Measurements from ENCODE around the gene NES.

The NES gene

DNA sequence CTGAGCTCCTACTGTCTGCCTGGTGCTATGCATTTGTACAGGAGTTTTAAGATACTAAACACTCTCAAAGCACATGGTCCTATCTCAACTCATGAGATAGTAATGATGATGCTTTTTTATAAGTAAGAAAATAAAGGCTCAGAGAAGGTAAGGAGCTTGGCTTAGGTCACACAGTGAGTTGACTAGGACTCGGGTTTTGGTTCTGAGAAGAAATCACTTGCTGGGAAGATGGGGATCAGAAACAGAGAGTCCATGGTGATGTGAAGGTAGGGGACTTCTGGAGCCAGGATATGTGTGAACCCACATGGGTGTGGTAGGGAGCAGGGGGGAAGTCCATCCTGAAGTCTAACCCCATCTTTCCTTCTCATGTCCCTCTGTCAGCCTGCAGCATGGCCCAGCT lies 31.5 kb downstream of the NES start:
- Histone ChIP-seq H2AFZ (ENCODE audit: insufficient read depth, low read length, poor library complexity) (no peak overlapping the region), H3K4ac (ENCODE audit: low read depth, low read length) (no peak overlapping the region), H3K79me1 (ENCODE audit: low read length) (no peaks in the 10 kb centered on the region), H2BK120ac (ENCODE audit: insufficient read depth, low read length, poor library complexity) (no peak overlapping the region), H2AK5ac (ENCODE audit: low read length) (no peak overlapping the region), H2BK5ac (ENCODE audit: low read depth, low read length, poor library complexity) (no peak overlapping the region), H3K4me2 (ENCODE audit: low read length) (no peak overlapping the region), H3K4me1 (ENCODE audit: control insufficient read depth in 1 of 2, insufficient read depth in 2 of 2, low read length in 2 of 2) (peaks cover 5 to 7% of the 10 kb centered on the region in 2 experiments), H3K27me3 (ENCODE audit: insufficient read depth, low read length) (peaks cover 61% of the 10 kb centered on the region), H3K14ac (ENCODE audit: low read length) (no peak overlapping the region), H3K79me2 (ENCODE audit: control insufficient read depth, insufficient read depth, low read length, poor library complexity) (no peaks in the 10 kb centered on the region), H4K8ac (ENCODE audit: low read depth, low read length) (no peak overlapping the region), H3K4me3 (ENCODE audit: low read depth, low read length) (no peak overlapping the region), H3K23ac (ENCODE audit: low read length) (no peak overlapping the region), H3K27ac (ENCODE audit: low read depth, low read length) (no peak overlapping the region), H2BK12ac (ENCODE audit: low read length) (no peak overlapping the region), H4K12ac (ENCODE audit: low read depth, low read length) (no peak overlapping the region), H3K36me3 (ENCODE audit: control insufficient read depth in 1 of 2, insufficient read depth in 2 of 2, low read length in 2 of 2) (no peaks in the 10 kb centered on the region), H3K9me3 (ENCODE audit: insufficient read depth, low read depth, low read length) (peaks cover 15% of the 10 kb centered on the region), H3K9ac (ENCODE audit: low read length) (no peak overlapping the region), H3K18ac (ENCODE audit: low read length) (no peak overlapping the region), H4K91ac (ENCODE audit: low read depth, low read length) (no peak overlapping the region)
- no peak for DNase-seq
- no CpG with 5 or more reads among the region's 1 CpG for WGBS (ENCODE audit: extremely low coverage, insufficient coverage, insufficient read length)

DNA sequence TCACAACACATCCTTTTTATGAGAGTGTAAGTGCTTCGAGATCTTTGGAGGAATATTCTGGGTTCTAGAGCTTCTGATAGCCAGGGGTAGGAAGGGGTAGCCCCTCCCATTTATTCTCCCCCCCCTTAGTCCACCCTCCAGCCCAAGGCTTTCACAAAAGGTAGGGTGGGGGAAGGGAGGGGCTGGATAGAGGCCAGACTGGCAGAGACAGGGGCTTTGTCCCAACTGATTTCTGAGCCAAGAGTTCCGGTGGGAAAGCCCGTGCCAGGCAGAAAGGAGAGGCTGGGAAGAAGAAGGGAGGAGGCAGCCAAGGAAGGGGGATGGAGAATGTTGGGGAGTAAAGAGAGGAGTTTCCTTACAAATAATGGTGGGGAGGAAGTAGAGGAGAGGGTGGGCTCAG lies 32.2 kb downstream of the NES start:
- no peak overlapping the region for H3K18ac ChIP-seq (ENCODE audit: low read length)
- H2AK5ac ChIP-seq (ENCODE audit: low read length) = no peak overlapping the region
- H3K9ac ChIP-seq (ENCODE audit: low read length) = no peak overlapping the region
- no CpG with 5 or more reads among the region's 3 CpGs for WGBS (ENCODE audit: extremely low coverage, insufficient coverage, insufficient read length)
- peaks cover 62% of the 10 kb centered on the region for H3K27me3 ChIP-seq (ENCODE audit: insufficient read depth, low read length)
- no peak overlapping the region for H2BK120ac ChIP-seq (ENCODE audit: insufficient read depth, low read length, poor library complexity)
- peaks cover 5 to 7% of the 10 kb centered on the region in 2 experiments for H3K4me1 ChIP-seq (ENCODE audit: control insufficient read depth in 1 of 2, insufficient read depth in 2 of 2, low read length in 2 of 2)
- no peak overlapping the region for H3K4ac ChIP-seq (ENCODE audit: low read depth, low read length)
- H3K14ac ChIP-seq (ENCODE audit: low read length) = no peak overlapping the region
- no peak overlapping the region for H4K12ac ChIP-seq (ENCODE audit: low read depth, low read length)
- peaks cover 15% of the 10 kb centered on the region for H3K9me3 ChIP-seq (ENCODE audit: insufficient read depth, low read depth, low read length)
- no peak overlapping the region for H2BK5ac ChIP-seq (ENCODE audit: low read depth, low read length, poor library complexity)
- H3K27ac ChIP-seq (ENCODE audit: low read depth, low read length) = no peak overlapping the region
- H4K91ac ChIP-seq (ENCODE audit: low read depth, low read length) = no peak overlapping the region
- H3K4me2 ChIP-seq (ENCODE audit: low read length) = no peak overlapping the region
- no peak overlapping the region for H3K23ac ChIP-seq (ENCODE audit: low read length)
- H2BK12ac ChIP-seq (ENCODE audit: low read length) = no peak overlapping the region
- H3K79me1 ChIP-seq (ENCODE audit: low read length) = no peaks in the 10 kb centered on the region
- H3K4me3 ChIP-seq (ENCODE audit: low read depth, low read length) = no peak overlapping the region
- H3K36me3 ChIP-seq (ENCODE audit: control insufficient read depth in 1 of 2, insufficient read depth in 2 of 2, low read length in 2 of 2) = no peaks in the 10 kb centered on the region
- no peak overlapping the region for H2AFZ ChIP-seq (ENCODE audit: insufficient read depth, low read length, poor library complexity)
- DNase-seq = no peak
- no peak overlapping the region for H4K8ac ChIP-seq (ENCODE audit: low read depth, low read length)
- no peaks in the 10 kb centered on the region for H3K79me2 ChIP-seq (ENCODE audit: control insufficient read depth, insufficient read depth, low read length, poor library complexity)

- Histone ChIP-seq H3K4me1 (ENCODE audit: control insufficient read depth in 1 of 2, insufficient read depth in 2 of 2, low read length in 2 of 2) (peaks cover 8 to 11% of the 10 kb centered on the region in 2 experiments), H3K14ac (ENCODE audit: low read length) (no peak overlapping the region), H3K79me1 (ENCODE audit: low read length) (no peaks in the 10 kb centered on the region), H4K12ac (ENCODE audit: low read depth, low read length) (no peak overlapping the region), H3K18ac (ENCODE audit: low read length) (no peak overlapping the region), H3K9ac (ENCODE audit: low read length) (no peak overlapping the region), H2BK12ac (ENCODE audit: low read length) (no peak overlapping the region), H3K23ac (ENCODE audit: low read length) (no peak overlapping the region), H3K4me3 (ENCODE audit: low read depth, low read length) (no peak overlapping the region), H2BK5ac (ENCODE audit: low read depth, low read length, poor library complexity) (no peak overlapping the region), H3K27ac (ENCODE audit: low read depth, low read length) (no peak overlapping the region), H2AK5ac (ENCODE audit: low read length) (no peak overlapping the region), H3K4me2 (ENCODE audit: low read length) (no peak overlapping the region), H3K4ac (ENCODE audit: low read depth, low read length) (no peak overlapping the region), H4K91ac (ENCODE audit: low read depth, low read length) (no peak overlapping the region), H3K27me3 (ENCODE audit: insufficient read depth, low read length) (peaks cover 61% of the 10 kb centered on the region), H2BK120ac (ENCODE audit: insufficient read depth, low read length, poor library complexity) (no peak overlapping the region), H4K8ac (ENCODE audit: low read depth, low read length) (no peak overlapping the region), H2AFZ (ENCODE audit: insufficient read depth, low read length, poor library complexity) (no peak overlapping the region), H3K79me2 (ENCODE audit: control insufficient read depth, insufficient read depth, low read length, poor library complexity) (no peaks in the 10 kb centered on the region), H3K9me3 (ENCODE audit: insufficient read depth, low read depth, low read length) (peaks cover 15% of the 10 kb centered on the region), H3K36me3 (ENCODE audit: control insufficient read depth in 1 of 2, insufficient read depth in 2 of 2, low read length in 2 of 2) (no peaks in the 10 kb centered on the region)
- WGBS (ENCODE audit: extremely low coverage, insufficient coverage, insufficient read length) = no CpG with 5 or more reads among the region's 1 CpG
- DNase-seq = no peak
Observed at GRCh38 chr1:156644640-156645039, 32.6 kb downstream of the NES start.

DNA sequence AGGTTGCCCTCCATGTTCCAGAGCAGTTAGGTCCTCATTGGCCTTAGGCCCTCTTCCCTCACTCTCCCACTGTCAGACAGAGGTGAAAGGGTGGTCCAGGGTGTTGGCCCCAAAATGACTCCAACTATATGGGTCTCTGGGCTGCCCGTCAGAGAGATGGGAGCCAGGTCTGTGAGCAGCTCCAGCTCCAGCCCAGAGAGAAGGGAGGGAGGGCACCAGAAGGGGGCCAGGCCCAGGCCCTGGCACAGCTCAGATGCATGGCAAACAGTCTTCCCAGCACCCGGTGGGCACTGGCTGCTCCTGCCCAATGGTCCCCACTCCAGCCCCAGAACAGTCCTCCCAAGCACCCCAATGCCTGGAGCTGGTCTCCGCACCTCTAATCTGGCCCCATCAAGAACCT lies 33.1 kb downstream of the NES start:
- Histone ChIP-seq H2AK5ac (ENCODE audit: low read length) (no peak overlapping the region), H3K79me1 (ENCODE audit: low read length) (no peaks in the 10 kb centered on the region), H3K14ac (ENCODE audit: low read length) (no peak overlapping the region), H3K79me2 (ENCODE audit: control insufficient read depth, insufficient read depth, low read length, poor library complexity) (no peaks in the 10 kb centered on the region), H3K4me1 (ENCODE audit: control insufficient read depth in 1 of 2, insufficient read depth in 2 of 2, low read length in 2 of 2) (peaks cover 12 to 15% of the 10 kb centered on the region in 2 experiments), H3K36me3 (ENCODE audit: control insufficient read depth in 1 of 2, insufficient read depth in 2 of 2, low read length in 2 of 2) (no peaks in the 10 kb centered on the region), H4K91ac (ENCODE audit: low read depth, low read length) (no peak overlapping the region), H3K9ac (ENCODE audit: low read length) (no peak overlapping the region), H4K12ac (ENCODE audit: low read depth, low read length) (no peak overlapping the region), H4K8ac (ENCODE audit: low read depth, low read length) (no peak overlapping the region), H2BK5ac (ENCODE audit: low read depth, low read length, poor library complexity) (no peak overlapping the region), H3K4me2 (ENCODE audit: low read length) (no peak overlapping the region), H3K27me3 (ENCODE audit: insufficient read depth, low read length) (peaks cover 60% of the 10 kb centered on the region), H2BK12ac (ENCODE audit: low read length) (no peak overlapping the region), H2BK120ac (ENCODE audit: insufficient read depth, low read length, poor library complexity) (no peak overlapping the region), H3K23ac (ENCODE audit: low read length) (no peak overlapping the region), H2AFZ (ENCODE audit: insufficient read depth, low read length, poor library complexity) (no peak overlapping the region), H3K18ac (ENCODE audit: low read length) (no peak overlapping the region), H3K27ac (ENCODE audit: low read depth, low read length) (no peak overlapping the region), H3K9me3 (ENCODE audit: insufficient read depth, low read depth, low read length) (peaks cover 15% of the 10 kb centered on the region), H3K4me3 (ENCODE audit: low read depth, low read length) (no peak overlapping the region), H3K4ac (ENCODE audit: low read depth, low read length) (no peak overlapping the region)
- no peak for DNase-seq
- WGBS (ENCODE audit: extremely low coverage, insufficient coverage, insufficient read length) = no CpG with 5 or more reads among the region's 3 CpGs
